Esophagus squamous epithelium (tissue), 5 donors: Measurements from ENCODE around the gene SLC50A1. TPM values are rescaled to one million over a fixed set of nuclear protein-coding genes. Genes with fewer than 3 reads are reported as not detected.

ENCODE experiments used
- DNase-seq: peaks from one replicate; lab custom pipeline; 2025; lab: John Stamatoyannopoulos, UW
- H3K27ac ChIP-seq, 4 donors: fragments of 200-600 bp; sonication (generic); one replicate each; pipeline ENCODE4 v1.5.1; 2016 to 2019; ENCODE audit warnings: mild to moderate bottlenecking in 1 of 4
- H3K27me3 ChIP-seq, 4 donors: fragments of 200-600 bp; sonication (generic); 1 replicate in 3 of 4; 2 replicates in 1 of 4; pipeline versions ENCODE4 v1.5.1 to v1.6.0; 2017 to 2021; ENCODE audit warnings: antibody characterized with exemption in 1 of 4
- H3K36me3 ChIP-seq, 3 donors: fragments of 200-600 bp; sonication (generic); one replicate each; pipeline ENCODE4 v1.5.1; 2016 to 2019
- H3K4me1 ChIP-seq, 3 donors: fragments of 200-600 bp; sonication (generic); one replicate each; pipeline ENCODE4 v1.5.1; 2017 to 2019
- H3K4me3 ChIP-seq, 4 donors: fragments of 200-600 bp; sonication (generic); 1 replicate in 3 of 4; 2 replicates in 1 of 4; pipeline ENCODE4 v1.5.1; 2016 to 2019; ENCODE audit warnings: mild to moderate bottlenecking in 2 of 4, moderate library complexity in 1 of 4
- H3K9me3 ChIP-seq, 3 donors: fragments of 200-600 bp; sonication (generic); one replicate each; pipeline ENCODE4 v1.5.1; 2016 to 2019
- CTCF ChIP-seq, 6 experiments: fragments of 450-650 bp in 4 of 6; fragments of 200-600 bp in 2 of 6; sonication (generic) in 2 of 6; IDR thresholded peaks; one replicate each; pipeline ENCODE4 v1.5.1; 2016 to 2019; ENCODE audit warnings: antibody characterized with exemption in 6 of 6, mild to moderate bottlenecking in 4 of 6, moderate library complexity in 4 of 6
- POLR2A ChIP-seq, 4 donors: fragments of 450-650 bp; IDR thresholded peaks; one replicate each; pipeline ENCODE4 v1.6.1; 2017; ENCODE audit warnings: antibody characterized with exemption in 4 of 4, mild to moderate bottlenecking in 4 of 4, moderate library complexity in 3 of 4
- WGBS, 2 donors: methylation state at CpG; one replicate each; pipeline ENCODE4 v1.1.5; 2018; 5-methylcytosine and 5-hydroxymethylcytosine counted together
- intact Hi-C: fragments of 100-400 bp; cut with DNase I; formaldehyde crosslinking; loops from one replicate; pipeline ENCODE4 v1.15.0; 2022
- total RNA-seq, 4 donors: library from RNA; depleted of rRNA; stranded (reverse); fragments of >200 nt; gene quantifications; one replicate each; pipeline ENCODE4 v1.1.0, GENCODE V29; 2016
- donor health status: DM: yes; HTN: yes; CAD: no.

SLC50A1 gene
- total RNA-seq, 4 donors from 2014 or later, result 21.4 to 27.2 (median 26.0) TPM

GRCh38 chr1:155176544-155177071 lies 41.0 kb downstream of the SLC50A1 start:
- 58 to 59% methylated on average over 8 of the region's 8 CpGs for WGBS, 2 donors
- DNase-seq, result no peak
- intact Hi-C loops, result no loop called here
- Histone ChIP-seq H3K4me1 (peaks cover 25 to 60% (median 28%) of the 10 kb centered on the region in 3 donors), H3K36me3 (no peaks in the 10 kb centered on the region), H3K9me3 (no peaks in the 10 kb centered on the region), H3K27ac (peak overlapping the region; percentile 47 to 73 (median 70)), H3K27me3 (peaks cover 0 to 27% (median 0%) of the 10 kb centered on the region in 4 donors), H3K4me3 (no peak overlapping the region)
- TF ChIP-seq CTCF (IDR thresholded peaks at IDR 0.05) (peak; percentile 90 to 97 (median 94)), POLR2A (IDR thresholded peaks at IDR 0.05) (no peak)

GRCh38 chr1:155177192-155177917 lies 41.7 kb downstream of the SLC50A1 start:
- 58 to 60% methylated on average over 6 to 8 of the region's 11 CpGs for WGBS, 2 donors
- no peak for TF ChIP-seq CTCF (IDR thresholded peaks at IDR 0.05)
- TF ChIP-seq POLR2A (IDR thresholded peaks at IDR 0.05), result no peak
- Histone ChIP-seq H3K27ac (peak overlapping the region; percentile 47 to 73 (median 70)), H3K4me1 (peaks cover 23 to 52% (median 25%) of the 10 kb centered on the region in 3 donors), H3K27me3 (peaks cover 0 to 27% (median 0%) of the 10 kb centered on the region in 4 donors), H3K36me3 (no peaks in the 10 kb centered on the region), H3K9me3 (no peaks in the 10 kb centered on the region), H3K4me3 (no peak overlapping the region)
- no peak for DNase-seq
- intact Hi-C loops, result no loop called here

DNA sequence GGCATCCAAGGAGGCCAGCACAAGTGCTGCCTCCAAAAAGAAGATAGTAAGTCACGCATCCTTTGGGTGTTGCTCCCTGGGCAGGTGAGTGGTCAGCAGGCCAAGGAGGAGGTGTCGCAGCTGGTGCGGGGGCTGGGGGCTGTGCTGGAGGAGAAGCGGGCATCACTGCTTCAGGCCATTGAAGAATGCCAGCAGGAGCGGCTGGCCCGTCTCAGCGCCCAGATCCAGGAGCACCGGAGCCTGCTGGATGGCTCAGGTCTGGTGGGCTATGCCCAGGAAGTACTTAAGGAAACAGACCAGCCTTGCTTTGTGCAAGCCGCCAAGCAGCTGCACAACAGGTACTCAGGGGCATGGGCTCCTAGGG lies 42.2 kb downstream of the SLC50A1 start:
- no peak overlapping the region for H3K4me3 ChIP-seq
- TF ChIP-seq POLR2A (IDR thresholded peaks at IDR 0.05) (no peak), CTCF (IDR thresholded peaks at IDR 0.05) (no peak)
- peak overlapping the region in 3 of 4 donors; percentile 39 to 73 (median 73) for H3K27ac ChIP-seq
- peaks cover 22 to 48% (median 25%) of the 10 kb centered on the region in 3 donors for H3K4me1 ChIP-seq
- H3K9me3 ChIP-seq, result no peaks in the 10 kb centered on the region
- no peaks in the 10 kb centered on the region for H3K36me3 ChIP-seq
- peaks cover 0 to 27% (median 0%) of the 10 kb centered on the region in 4 donors for H3K27me3 ChIP-seq
- intact Hi-C loops, result no loop called here
- no CpG with 5 or more reads among the region's 9 CpGs for WGBS, 2 donors
- no peak for DNase-seq

- no peak for DNase-seq
- intact Hi-C loops, result no loop called here
- 81 to 87% methylated on average over 16 to 20 of the region's 30 CpGs for WGBS, 2 donors
- peaks cover 19 to 44% (median 22%) of the 10 kb centered on the region in 3 donors for H3K4me1 ChIP-seq
- H3K27ac ChIP-seq, result peak overlapping the region in 2 of 4 donors; percentile 39 to 44
- H3K9me3 ChIP-seq, result no peaks in the 10 kb centered on the region
- H3K4me3 ChIP-seq, result peak overlapping the region in 2 of 4 donors; percentile 18 to 24
- peaks cover 0 to 25% (median 0%) of the 10 kb centered on the region in 4 donors for H3K27me3 ChIP-seq
- H3K36me3 ChIP-seq, result no peaks in the 10 kb centered on the region
- TF ChIP-seq POLR2A (IDR thresholded peaks at IDR 0.05) (no peak), CTCF (IDR thresholded peaks at IDR 0.05) (no peak)
These were observed 42.9 kb downstream of the SLC50A1 start for GRCh38 chr1:155178441-155179111.
